GM18507 (cell line): ENCODE results near the gene SUSD2.

ENCODE experiments used
- DNase-seq: peaks from one replicate; pipeline ENCODE4 v3.0.0; 2011; ENCODE audit warnings: low read depth; ENCODE audit not compliant: insufficient read length; ENCODE audit errors: extremely low spot score
- FAIRE-seq: peaks from 2 replicates; lab custom pipeline; 2011; peaks lifted over from hg19 to GRCh38; lab: Jason Lieb, UNC

SUSD2 gene

GRCh38 chr22:24148266-24149197, 32.8 kb upstream of the SUSD2 start:
- no peak for DNase-seq
- no peak for FAIRE-seq

DNA sequence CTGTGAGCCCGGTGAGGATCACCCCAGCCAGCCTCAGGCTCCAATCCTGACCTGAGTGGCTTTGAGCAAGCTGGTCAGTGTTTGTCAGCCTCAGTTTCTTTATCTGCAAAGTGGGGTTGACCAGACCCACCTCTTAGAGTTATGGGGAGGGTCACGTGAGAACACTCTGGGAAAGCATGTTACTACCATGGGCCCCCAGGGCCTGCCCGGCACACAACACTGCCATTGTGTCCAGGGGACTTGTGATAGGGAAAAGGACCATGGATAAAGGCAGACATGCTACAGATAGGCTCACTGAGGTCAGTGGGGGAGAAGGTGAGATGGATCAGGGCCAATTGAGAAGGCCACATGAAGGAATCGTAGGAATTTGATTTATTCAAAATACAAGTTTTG, 32.1 kb upstream of the SUSD2 start:
- no peak for FAIRE-seq
- no peak for DNase-seq

- no peak for DNase-seq
These were observed 27.9 kb upstream of the SUSD2 start for GRCh38 chr22:24153353-24153752.

GRCh38 chr22:24153959-24154358, 27.3 kb upstream of the SUSD2 start:
- DNase-seq, result no peak
- no peak for FAIRE-seq

More at GRCh38 chr22:24153353-24153752, 27.9 kb upstream of the SUSD2 start:
- no peak for FAIRE-seq

DNA sequence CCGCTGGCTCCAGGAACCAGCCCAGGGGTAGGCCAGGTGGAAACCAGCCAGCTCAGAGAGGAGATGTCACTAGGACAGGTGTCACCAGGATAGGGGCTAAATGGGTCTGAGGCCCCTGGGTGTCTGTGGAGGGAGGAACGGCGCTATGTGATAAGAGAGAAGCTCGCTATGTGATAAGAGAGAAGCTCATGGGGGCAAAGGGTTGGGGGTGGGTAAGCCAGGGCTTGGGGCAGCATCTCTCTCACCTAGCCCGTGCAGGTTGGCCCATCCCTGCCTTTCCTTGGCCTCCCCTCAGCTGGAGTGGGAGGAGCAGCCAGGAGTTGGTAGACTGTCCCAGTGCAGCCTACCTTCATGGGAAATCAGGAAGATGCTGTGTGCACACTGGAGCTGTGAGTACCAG, 26.5 kb upstream of the SUSD2 start:
- no peak for FAIRE-seq
- DNase-seq, result no peak

DNA sequence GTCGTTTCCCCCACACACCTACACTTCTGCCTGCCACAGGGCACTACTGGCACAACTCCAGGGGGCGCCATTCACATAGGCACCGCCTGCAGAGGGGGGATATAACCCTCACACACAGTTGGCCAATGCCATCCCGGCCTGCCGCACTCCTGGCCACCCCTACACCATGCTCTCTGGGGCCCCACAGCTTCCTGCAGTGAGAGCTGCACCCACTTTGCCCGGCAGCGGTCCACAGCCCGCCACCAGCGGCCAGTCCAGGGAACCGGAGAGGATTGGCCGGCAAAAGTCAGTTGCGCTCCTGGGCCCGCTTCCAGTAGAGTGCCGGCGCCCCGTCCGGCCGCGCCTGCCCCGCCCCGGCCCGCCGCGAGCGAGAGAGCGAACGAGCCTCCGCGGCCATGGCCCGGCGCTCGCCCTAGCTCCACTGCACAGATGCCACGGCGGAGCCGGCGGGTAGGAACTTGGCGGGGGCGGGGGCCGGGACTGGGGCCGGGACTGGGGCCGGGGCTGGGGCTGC, 25.6 kb upstream of the SUSD2 start:
- DNase-seq, result peak; percentile 45
- FAIRE-seq, result peak; percentile 79

- DNase-seq (peak; percentile 48), FAIRE-seq (peak; percentile 81)
These were observed 25.0 kb upstream of the SUSD2 start for GRCh38 chr22:24156141-24156912.

DNA sequence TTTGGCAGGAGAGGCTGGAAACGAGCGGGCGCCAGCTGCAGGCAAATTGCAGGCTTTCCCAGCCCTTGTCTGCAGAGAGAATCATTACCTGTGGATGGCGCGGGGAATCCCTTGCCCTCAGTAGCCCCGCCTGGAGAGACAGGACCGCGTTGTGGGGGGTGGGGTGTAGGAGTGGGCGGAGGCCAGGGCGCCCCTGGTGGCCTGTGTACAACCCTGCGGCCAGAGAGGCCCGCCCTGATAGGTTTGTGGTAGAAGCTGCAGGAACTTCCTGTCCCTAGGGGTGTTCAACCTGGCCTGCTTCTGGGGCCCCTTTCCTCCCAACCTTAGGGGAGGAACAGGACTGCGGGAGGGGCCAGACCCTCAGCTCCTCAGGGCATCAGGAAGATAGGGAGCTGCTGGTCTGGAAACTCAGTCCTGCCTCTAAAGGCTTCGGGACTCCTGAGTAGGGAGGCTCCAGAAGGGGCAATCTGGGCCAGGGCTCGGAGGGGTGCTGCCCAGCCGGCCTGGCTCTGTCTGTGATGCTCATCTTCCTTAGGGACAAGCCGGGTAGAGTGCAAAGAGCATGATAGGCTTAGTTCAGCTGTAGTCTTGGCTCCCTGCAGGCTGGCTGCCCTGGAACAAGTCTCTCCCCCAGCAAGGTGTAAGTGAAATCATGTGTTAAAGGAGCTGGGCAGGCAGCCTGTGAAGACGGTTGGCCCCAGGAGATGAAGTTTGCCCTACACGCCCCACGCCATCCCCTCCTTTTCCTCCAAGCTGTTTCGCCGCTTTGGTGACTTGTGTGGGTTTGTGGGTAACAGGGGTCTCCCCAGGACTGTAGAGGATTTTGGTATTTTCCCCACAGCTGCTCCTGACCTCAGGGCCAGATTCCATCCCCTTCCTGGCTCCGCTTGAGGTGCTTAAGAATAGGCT, 24.1 kb upstream of the SUSD2 start:
- FAIRE-seq, result peak; percentile 99

DNA sequence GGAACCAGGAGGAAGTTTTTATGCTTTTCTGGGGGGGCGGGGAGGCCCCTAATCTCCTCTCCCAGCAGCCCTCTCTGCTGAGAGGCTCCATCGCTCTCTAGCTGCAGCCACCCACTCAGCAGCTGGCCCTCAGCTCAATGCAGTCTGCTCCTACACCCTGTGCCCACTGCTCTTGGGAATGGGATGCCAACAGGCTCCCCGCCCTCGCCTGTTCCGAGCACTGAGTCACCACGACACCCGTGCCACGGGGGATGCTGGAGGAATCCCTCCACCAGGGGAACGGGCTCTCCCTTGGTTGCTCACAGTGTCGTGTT, 23.5 kb upstream of the SUSD2 start:
- no peak for DNase-seq
- FAIRE-seq, result no peak

More for the DNA sequence above, 24.1 kb upstream of the SUSD2 start:
- DNase-seq, result peak; percentile 89

DNA sequence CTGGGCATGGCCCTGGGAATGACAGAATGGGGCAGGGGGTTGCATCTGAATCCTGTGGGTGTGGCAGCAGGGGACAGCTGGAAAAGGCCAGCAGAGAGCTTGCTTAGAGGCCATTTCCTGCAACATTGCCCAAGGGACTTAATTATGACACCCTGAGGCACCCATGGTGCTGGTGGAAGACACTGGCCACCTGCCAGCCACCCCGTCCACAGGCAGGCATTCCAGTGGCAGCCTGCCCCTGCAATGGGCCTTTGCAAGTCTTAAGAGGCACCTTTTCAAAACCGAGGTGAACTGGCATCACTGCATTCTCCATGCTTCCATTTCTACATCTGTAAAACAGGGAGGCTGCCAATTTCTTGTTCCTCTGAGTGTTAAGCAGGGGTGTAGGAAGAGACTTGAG, 21.6 kb upstream of the SUSD2 start:
- no peak for DNase-seq
- FAIRE-seq, result no peak

- FAIRE-seq (no peak), DNase-seq (no peak)
These were observed 20.7 kb upstream of the SUSD2 start for GRCh38 chr22:24160546-24160945.

GRCh38 chr22:24161485-24161884, 19.8 kb upstream of the SUSD2 start:
- no peak for FAIRE-seq

DNA sequence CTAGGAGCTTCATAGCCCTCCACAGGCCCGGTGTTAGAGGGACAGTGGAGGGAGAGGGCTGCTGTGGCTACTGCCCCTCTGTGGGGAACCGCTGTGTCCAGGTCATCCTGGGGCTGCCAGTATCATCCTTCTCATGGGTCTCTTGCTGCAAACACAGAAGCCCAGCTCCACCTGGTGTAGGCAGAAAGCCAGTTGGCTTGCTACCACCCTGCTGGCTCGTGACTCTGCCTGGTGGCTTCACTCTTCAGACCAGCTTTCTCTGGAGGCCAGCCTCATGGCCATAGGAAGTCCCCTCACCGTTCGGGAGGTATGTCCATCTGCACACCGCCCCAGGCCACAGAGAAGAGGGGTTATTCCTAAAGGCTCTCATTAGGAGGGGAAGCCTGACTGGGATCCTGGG, 19.4 kb upstream of the SUSD2 start:
- DNase-seq, result no peak
- FAIRE-seq, result no peak

More at GRCh38 chr22:24161485-24161884, 19.8 kb upstream of the SUSD2 start:
- no peak for DNase-seq

GRCh38 chr22:24162436-24162835, 18.9 kb upstream of the SUSD2 start:
- no peak for FAIRE-seq
- no peak for DNase-seq

DNA sequence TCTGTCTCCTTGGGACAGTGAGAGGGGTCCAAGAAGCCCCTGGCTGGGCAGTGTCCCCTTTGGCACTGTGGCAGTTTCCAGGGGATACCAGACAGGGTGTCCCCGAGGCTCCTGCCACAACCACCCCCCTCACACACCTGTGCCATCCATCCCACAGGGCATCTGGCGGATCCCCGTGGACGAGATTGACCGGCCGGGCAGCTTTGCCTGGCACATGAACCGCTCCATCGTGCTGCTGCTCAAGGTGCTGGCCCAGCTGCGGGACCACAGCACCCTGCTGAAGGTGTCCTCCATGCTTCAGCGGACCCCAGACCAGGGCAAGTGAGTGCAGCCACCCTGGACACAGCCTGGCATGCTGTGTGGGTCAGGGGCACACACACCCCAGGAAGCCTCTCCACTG, 17.0 kb upstream of the SUSD2 start:
- no peak for DNase-seq
- FAIRE-seq, result no peak

DNA sequence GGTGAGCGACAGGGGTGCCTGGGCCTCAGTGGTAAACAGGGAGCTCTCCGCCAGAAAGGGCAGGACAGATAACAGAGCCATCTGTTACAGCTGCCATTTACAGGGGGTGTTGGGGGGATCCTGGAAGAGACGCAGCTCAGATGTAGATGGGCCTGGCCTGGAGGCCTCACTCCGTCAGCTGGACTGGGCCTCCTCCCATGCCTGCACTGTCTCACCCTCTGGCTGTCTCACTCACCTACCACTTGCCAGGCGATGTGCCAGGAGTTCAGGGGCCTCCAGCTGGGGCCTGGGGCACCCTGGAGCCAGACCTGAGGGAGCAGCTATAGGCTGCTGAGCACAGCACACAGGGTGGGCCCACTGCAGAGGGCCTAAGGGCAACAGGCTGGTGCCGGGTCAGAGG, 16.3 kb upstream of the SUSD2 start:
- FAIRE-seq (no peak), DNase-seq (no peak)

DNA sequence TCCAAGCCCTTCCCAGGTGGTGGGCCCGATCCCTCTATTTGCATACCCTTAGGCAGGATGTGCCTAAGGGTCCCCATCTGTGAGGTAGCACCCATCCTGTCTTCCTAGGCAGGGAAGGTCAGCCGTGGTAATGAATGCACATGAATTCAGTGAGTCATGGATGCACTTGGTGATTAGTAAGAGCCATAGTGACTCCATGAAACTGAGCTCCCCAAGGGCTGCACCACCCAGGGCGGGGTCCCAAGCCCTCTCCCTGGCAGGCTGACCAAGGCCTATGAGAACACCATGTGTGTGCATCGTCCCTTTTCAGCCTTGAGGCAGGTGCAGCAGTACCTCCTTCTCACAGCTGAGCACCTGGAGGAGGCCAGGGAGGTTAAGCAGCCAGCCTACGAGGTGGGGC, 15.6 kb upstream of the SUSD2 start:
- no peak for DNase-seq
- no peak for FAIRE-seq

GRCh38 chr22:24166811-24167210, 14.5 kb upstream of the SUSD2 start:
- DNase-seq (no peak), FAIRE-seq (no peak)

GRCh38 chr22:24169439-24170058, 11.7 kb upstream of the SUSD2 start:
- FAIRE-seq (no peak), DNase-seq (no peak)
